ENCODE results near the gene EXOC3L2.

The EXOC3L2 gene

GRCh38 chr19:45218911-45219743, 26.1 kb downstream of the EXOC3L2 start:
- DNase-seq = no peak

- no peak for DNase-seq
Measured at GRCh38 chr19:45218426-45218825, 26.8 kb downstream of the EXOC3L2 start.

GRCh38 chr19:45217957-45218334, 27.3 kb downstream of the EXOC3L2 start:
- DNase-seq = no peak

- DNase-seq = no peak
Measured at GRCh38 chr19:45217193-45217956, 27.8 kb downstream of the EXOC3L2 start.

DNA sequence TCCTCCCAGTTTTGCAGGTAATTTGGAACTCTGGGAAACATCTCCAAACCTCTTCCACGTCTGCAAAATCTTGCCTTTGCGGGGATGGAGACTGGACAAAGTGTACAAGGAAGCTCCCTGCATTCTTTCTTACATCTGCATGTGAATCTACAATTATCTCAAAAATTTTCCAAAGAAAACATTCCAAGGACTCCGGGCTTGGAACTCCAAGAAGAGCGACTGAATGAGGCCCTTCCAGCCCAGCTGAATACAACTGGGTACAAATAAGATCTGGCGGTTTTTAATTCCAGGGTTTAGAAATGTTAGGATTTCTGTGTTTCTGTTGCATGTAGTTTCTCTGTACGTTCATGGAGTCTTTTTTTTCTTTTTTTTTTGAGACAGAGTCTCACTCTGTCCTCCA, 28.5 kb downstream of the EXOC3L2 start:
- no peak for DNase-seq

DNA sequence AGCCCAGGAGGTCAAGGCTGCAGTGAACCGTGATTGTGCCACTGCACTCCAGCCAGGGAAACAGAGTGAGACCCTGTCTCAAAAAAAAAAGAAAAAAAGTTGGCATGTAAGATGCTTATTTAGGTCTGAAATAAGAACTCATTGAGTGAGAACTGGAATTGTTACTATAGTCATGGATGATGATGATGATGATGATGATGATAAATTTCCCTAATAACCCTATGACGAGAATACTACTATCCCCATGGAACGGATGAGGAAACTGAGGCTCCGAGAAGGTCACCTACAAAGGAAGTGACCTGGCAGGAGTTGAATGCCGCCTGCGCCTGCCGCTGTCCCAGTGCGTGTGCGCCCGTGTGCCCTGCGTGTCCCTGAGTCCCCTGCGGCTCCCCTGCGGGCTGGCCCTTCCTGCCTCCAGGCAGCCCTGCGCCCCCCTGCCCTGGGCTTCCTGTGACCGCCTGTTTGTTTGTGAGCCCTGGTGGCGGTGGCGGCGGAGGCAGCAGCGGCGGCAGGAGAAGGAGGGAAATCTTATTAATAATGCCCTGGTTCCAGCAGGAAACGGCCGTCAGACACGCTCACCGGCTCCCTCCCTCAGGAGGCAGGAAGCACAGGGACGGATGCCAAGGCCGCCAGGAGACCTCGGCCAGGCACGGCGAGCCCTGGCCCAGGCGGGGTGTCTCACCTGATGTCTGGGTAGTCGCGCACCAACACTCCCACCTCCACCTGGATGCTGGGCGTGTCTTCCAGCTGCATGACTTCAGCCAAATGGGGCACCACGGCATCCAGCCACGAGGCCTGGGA, 29.6 kb downstream of the EXOC3L2 start:
- no peak for DNase-seq

DNA sequence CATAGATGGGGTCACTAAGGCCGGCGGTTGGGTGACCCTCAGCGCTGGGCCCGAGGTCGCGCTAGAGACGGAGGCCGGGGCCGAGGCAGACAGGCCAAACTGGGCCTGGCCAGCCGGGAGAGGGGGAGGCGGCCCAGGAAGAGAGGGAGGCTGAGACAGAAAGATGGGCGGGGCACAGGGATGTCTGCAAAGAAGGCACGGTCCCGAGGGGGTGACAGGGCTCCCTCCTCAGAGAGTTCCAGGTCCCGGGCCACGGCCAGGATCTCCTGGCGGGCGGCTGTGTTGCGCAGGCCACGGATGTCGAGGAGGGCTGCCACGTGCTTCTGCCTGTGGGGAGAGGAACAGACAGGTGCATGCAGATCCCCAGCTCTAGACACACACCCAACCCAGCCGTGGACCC, 32.2 kb downstream of the EXOC3L2 start:
- DNase-seq = no peak

GRCh38 chr19:45211751-45212381, 33.3 kb downstream of the EXOC3L2 start:
- DNase-seq = no peak

DNA sequence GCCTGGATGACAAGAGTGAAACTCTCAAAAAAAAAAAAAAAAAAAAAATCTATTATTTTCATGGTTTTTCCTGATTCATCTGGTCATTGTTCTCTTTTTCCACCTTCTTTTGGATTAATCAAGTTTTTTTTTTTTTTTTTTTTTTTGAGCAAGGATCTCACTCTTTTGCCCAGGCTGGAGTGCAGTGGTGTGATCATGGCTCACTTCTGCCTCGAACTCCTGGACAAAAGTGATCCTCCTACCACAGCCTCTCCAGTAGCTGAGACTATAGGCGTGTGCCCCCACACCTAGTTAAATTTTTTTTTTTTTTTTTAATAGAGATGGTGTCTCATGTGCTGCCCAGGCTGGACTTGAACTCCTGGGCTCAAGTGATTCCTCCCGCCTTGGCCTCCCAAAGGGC, 38.9 kb downstream of the EXOC3L2 start:
- DNase-seq = no peak

DNA sequence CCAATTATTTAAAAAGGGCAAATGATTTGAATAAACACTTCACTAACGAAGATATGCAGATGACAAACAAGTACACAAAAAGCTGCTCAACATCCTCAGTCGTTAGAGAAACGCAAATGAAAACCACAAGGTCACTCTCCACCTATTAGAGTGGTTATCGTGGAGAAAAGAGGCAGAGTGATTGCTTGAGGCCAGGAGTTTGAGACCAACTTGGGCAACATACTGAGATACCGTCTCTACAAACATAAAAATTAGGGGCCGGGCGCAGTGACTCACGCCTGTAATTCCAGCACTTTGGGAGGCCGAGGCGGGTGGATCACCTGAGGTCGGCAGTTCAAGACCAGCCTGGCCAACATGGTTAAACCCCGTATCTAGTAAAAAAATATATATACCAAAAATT, 39.4 kb downstream of the EXOC3L2 start:
- DNase-seq = no peak

GRCh38 chr19:45202637-45203036, 42.6 kb downstream of the EXOC3L2 start:
- no peak for DNase-seq

GRCh38 chr19:45200568-45200967, 44.6 kb downstream of the EXOC3L2 start:
- DNase-seq = no peak

GRCh38 chr19:45195764-45196163, 49.4 kb downstream of the EXOC3L2 start:
- no peak for DNase-seq

- DNase-seq = no peak
Measured at GRCh38 chr19:45191375-45191774, 53.8 kb downstream of the EXOC3L2 start.

GRCh38 chr19:45189971-45190370, 55.2 kb downstream of the EXOC3L2 start:
- DNase-seq = no peak

DNA sequence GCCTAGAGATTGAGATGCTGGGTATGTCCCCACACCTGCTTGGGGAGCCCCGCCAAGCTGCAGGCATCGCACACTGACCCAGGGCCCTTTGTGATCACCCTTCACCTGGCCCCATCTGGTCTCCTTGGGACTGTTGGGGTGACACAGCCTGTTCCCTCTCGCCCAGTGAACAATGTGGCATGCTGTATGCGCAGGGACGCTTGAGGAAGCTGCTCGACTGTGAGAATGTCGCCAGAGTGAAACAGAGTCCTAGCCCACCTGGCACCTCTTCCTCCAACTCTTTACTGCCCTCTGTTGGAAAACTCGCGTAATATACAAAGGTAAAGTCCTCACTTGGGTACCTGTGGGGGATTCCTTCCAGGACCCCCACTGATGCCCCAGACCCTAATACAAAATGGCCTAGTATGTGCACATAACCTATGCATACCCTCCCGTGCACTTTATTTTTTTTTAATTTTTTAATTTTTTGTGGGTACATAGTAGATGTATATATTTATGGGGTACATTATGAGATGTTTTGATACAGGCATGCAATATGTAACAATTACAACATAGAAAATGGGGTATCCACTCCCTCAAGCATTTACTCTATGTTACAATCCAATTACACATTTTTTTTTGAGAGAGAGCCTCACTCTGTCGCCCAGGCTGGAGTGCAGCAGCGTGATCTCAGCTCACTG, 57.6 kb downstream of the EXOC3L2 start:
- DNase-seq = no peak

GRCh38 chr19:45186509-45187334, 58.5 kb downstream of the EXOC3L2 start:
- no peak for DNase-seq

DNA sequence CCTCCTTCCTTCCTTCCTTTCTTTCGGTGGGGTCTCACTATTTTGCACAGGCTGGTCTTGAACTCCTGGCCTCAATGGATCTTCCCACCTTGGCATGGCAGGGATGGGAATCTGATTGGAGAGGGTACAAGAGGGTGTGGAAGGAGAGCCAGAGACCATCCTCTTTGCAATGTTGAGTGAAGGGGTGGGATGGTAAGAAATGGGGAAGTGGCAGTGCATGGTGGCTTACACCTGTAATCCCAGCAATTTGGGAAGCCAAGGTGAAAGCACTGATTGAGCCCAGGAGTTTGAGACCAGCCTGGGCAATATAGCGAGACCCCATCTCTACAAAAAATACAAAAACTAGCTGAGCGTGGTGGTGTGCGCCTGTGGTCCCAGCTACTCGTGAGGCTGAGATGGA, 61.1 kb downstream of the EXOC3L2 start:
- no peak for DNase-seq

DNA sequence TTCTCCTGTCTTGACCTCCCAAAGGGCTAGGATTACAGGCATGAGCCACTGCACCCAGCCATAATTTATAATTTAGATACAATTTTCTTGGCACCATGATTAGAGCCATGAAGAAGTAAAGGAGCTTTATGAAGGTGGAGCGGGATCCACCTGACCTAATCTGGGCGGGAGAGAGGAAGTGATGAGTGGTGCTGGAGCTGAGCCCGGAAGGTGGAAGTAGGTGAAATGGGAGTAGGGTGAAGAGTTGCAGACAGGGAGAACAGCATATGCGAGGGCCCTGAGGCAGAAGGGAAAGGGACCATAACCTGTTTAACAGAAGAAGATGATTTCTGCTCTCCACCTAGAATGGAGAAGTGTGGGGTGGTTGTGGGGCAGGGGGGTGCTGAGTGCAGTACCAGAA, 62.4 kb downstream of the EXOC3L2 start:
- DNase-seq = no peak

GRCh38 chr19:45180936-45181335, 64.3 kb downstream of the EXOC3L2 start:
- no peak for DNase-seq

DNA sequence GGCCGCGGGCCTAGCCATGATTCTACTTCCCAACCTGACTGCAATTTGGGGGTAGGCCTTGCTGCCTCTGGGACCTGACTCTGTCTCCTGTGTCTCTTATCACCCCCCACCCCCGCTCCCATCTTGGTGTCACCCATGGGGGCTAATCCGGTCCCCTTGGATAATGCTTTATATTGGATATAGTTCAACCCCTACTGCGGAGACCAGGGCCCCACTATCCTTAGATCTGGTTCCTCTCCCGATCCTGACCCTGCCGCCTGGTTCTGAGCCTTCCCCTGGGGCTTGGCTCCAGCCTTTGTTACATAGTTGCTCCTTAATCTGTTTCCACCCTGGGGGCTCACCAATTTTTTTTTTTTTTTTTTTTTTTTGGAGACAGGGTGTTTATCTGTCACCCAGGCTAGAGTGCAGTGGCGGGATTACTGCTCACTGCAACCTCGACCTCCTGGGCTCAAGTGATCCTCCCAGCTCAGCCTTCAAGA, 65.3 kb downstream of the EXOC3L2 start:
- DNase-seq = no peak

Data from NCI-H1436 treated with DMSO at 0.1 percent for 48 hours (cell line).